OCI-LY3 (cell line): ENCODE measurements around the gene BBS1.

Experiments
- H2AFZ ChIP-seq: fragments of 200-600, 300-600 bp; shearing (Covaris generic); 2 replicates; pipeline ENCODE4 v1.6.0; 2014; ENCODE audit warnings: antibody characterized with exemption, low read depth, low read length
- H3K27ac ChIP-seq: fragments of 200-600, 300-600 bp; sonication (generic); 2 replicates; pipeline ENCODE4 v1.5.1; 2014; ENCODE audit warnings: mild to moderate bottlenecking, low read length, moderate library complexity, mixed read lengths
- H3K27me3 ChIP-seq: fragments of 200-600, 300-600 bp; sonication (generic); 2 replicates; pipeline ENCODE4 v1.6.1; 2014; ENCODE audit warnings: low read depth, low read length, mixed read lengths
- H3K36me3 ChIP-seq: fragments of 200-600, 300-600 bp; sonication (generic); replicated peaks from 2 replicates; pipeline ENCODE3; 2014; ENCODE audit warnings: low read depth, low read length, mixed read lengths
- H3K4me1 ChIP-seq: fragments of 300-600, 200-600 bp; sonication (generic); 2 replicates; pipeline ENCODE4 v1.6.1; 2014; ENCODE audit warnings: low read length, mixed read lengths
- H3K4me2 ChIP-seq: fragments of 200-600, 300-600 bp; sonication (generic); 2 replicates; pipeline ENCODE4 v1.6.1; 2014; ENCODE audit warnings: low read length, mixed read lengths
- H3K4me3 ChIP-seq: fragments of 300-600, 200-600 bp; sonication (generic); 2 replicates; pipeline ENCODE4 v1.5.1; 2014; ENCODE audit warnings: antibody characterized with exemption, mild to moderate bottlenecking, low read length, moderate library complexity
- H3K79me2 ChIP-seq: fragments of 300-600, 200-600 bp; shearing (Covaris generic); 2 replicates; pipeline ENCODE4 v1.6.1; 2014; ENCODE audit warnings: mild to moderate bottlenecking, low read length, mixed read lengths
- H3K9ac ChIP-seq: fragments of 300-600, 200-600 bp; shearing (Covaris generic); 2 replicates; pipeline ENCODE4 v1.6.0; 2014; ENCODE audit warnings: mild to moderate bottlenecking, low read length, moderate library complexity
- H3K9me3 ChIP-seq: fragments of 200-600, 300-600 bp; shearing (Covaris generic); 2 replicates; pipeline ENCODE4 v1.6.1; 2014; ENCODE audit warnings: low read length, mixed read lengths; ENCODE audit not compliant: insufficient read depth
- H4K20me1 ChIP-seq: fragments of 200-600, 300-600 bp; sonication (generic); 2 replicates; pipeline ENCODE4 v1.6.1; 2016; ENCODE audit warnings: low read length, mixed read lengths; ENCODE audit not compliant: insufficient read depth
- EZH2phosphoT487 ChIP-seq: fragments of 200-600 bp; shearing (Covaris generic); IDR thresholded peaks from 2 replicates; pipeline ENCODE4 v1.6.1; 2018; ENCODE audit warnings: antibody characterized with exemption, mixed run types, low read depth
- TF ChIP-seq, protein P1 (sequence below): fragments of 200-600, 300-600 bp; sonication (generic); IDR thresholded peaks from 2 replicates; pipeline ENCODE4 v1.5.1; 2014; ENCODE audit warnings: antibody characterized with exemption, low read length, low read depth

The BBS1 gene

GRCh38 chr11:66467034-66467659 lies 43.3 kb upstream of the BBS1 start:
- H2AFZ ChIP-seq = peak overlapping the region; percentile 3; the same call in 1 of the 2 replicates
- H3K4me2 ChIP-seq = peak overlapping the region; percentile 77
- peaks cover 21% of the 10 kb centered on the region for H3K4me1 ChIP-seq
- no peaks in the 10 kb centered on the region for H4K20me1 ChIP-seq
- H3K4me3 ChIP-seq = peak overlapping the region; percentile 86
- no peak overlapping the region for H3K27ac ChIP-seq
- H3K9ac ChIP-seq = peak overlapping the region; percentile 63
- TF ChIP-seq EZH2phosphoT487 = no peak
- TF ChIP-seq, protein P1, sequence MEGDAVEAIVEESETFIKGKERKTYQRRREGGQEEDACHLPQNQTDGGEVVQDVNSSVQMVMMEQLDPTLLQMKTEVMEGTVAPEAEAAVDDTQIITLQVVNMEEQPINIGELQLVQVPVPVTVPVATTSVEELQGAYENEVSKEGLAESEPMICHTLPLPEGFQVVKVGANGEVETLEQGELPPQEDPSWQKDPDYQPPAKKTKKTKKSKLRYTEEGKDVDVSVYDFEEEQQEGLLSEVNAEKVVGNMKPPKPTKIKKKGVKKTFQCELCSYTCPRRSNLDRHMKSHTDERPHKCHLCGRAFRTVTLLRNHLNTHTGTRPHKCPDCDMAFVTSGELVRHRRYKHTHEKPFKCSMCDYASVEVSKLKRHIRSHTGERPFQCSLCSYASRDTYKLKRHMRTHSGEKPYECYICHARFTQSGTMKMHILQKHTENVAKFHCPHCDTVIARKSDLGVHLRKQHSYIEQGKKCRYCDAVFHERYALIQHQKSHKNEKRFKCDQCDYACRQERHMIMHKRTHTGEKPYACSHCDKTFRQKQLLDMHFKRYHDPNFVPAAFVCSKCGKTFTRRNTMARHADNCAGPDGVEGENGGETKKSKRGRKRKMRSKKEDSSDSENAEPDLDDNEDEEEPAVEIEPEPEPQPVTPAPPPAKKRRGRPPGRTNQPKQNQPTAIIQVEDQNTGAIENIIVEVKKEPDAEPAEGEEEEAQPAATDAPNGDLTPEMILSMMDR = no peak
- H3K9me3 ChIP-seq = no peaks in the 10 kb centered on the region
- no peaks in the 10 kb centered on the region for H3K79me2 ChIP-seq
- H3K36me3 ChIP-seq = no peaks in the 10 kb centered on the region
- no peaks in the 10 kb centered on the region for H3K27me3 ChIP-seq

DNA sequence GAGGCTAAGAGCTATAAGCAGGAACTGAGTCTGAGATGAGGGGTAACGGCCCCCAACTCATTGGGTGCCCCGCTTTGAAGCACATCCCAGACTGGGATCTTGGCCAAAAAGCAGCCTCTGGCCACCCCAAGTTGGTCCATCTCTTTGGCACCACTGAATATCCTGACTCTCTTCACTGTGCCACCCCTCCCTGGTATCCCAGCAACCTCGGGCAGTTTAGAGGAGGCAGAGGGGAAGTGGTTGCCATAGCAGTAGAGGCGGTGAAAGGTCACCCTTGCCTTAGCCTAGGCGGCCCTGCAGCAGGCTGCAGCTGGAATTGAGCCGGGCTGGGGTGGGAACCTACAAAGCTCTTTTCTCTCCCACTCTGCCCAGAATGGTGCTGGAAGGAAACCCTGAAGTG lies 42.7 kb upstream of the BBS1 start:
- Histone ChIP-seq H3K4me3 (peak overlapping the region; percentile 86), H3K36me3 (no peaks in the 10 kb centered on the region), H3K4me1 (peaks cover 21% of the 10 kb centered on the region), H3K79me2 (no peaks in the 10 kb centered on the region), H2AFZ (no peak overlapping the region), H4K20me1 (no peaks in the 10 kb centered on the region), H3K27me3 (no peaks in the 10 kb centered on the region), H3K4me2 (peak overlapping the region; percentile 77), H3K9me3 (no peaks in the 10 kb centered on the region), H3K9ac (peak overlapping the region; percentile 63), H3K27ac (no peak overlapping the region)
- no peak for TF ChIP-seq EZH2phosphoT487
- TF ChIP-seq, protein P1 = no peak

- Histone ChIP-seq H3K9me3 (no peaks in the 10 kb centered on the region), H3K36me3 (peaks cover 4% of the 10 kb centered on the region), H2AFZ (no peak overlapping the region), H3K4me2 (no peak overlapping the region), H4K20me1 (no peaks in the 10 kb centered on the region), H3K4me3 (no peak overlapping the region), H3K9ac (no peak overlapping the region), H3K4me1 (peaks cover 21% of the 10 kb centered on the region), H3K27me3 (no peaks in the 10 kb centered on the region), H3K27ac (no peak overlapping the region), H3K79me2 (no peaks in the 10 kb centered on the region)
- no peak for TF ChIP-seq EZH2phosphoT487
- TF ChIP-seq, protein P1 = no peak
Observed at GRCh38 chr11:66468691-66469090, 41.7 kb upstream of the BBS1 start.

- Histone ChIP-seq H3K36me3 (peaks cover 9% of the 10 kb centered on the region), H4K20me1 (no peaks in the 10 kb centered on the region), H3K79me2 (no peaks in the 10 kb centered on the region), H3K4me2 (no peak overlapping the region), H3K27me3 (no peaks in the 10 kb centered on the region), H2AFZ (no peak overlapping the region), H3K9ac (no peak overlapping the region), H3K4me1 (peaks cover 21% of the 10 kb centered on the region), H3K4me3 (no peak overlapping the region), H3K9me3 (no peaks in the 10 kb centered on the region), H3K27ac (no peak overlapping the region)
- no peak for TF ChIP-seq EZH2phosphoT487
- TF ChIP-seq, protein P1 = no peak
Observed at GRCh38 chr11:66469441-66469840, 41.0 kb upstream of the BBS1 start.
